ENCODE data around the gene GAL3ST2. TPM values are rescaled to one million over a fixed set of nuclear protein-coding genes. Genes with fewer than 3 reads are reported as not detected.
"Not testable (repeated sequence)": the region's sequence is repeated elsewhere in the genome, so short reads cannot be mapped to it uniquely, and the experiment has no call there.

Gene GAL3ST2
- total RNA-seq, 1 donor from 2014 or later: not detected

GRCh38 chr2:241754042-241754441 is 22.6 kb upstream of the GAL3ST2 start:
- H3K27ac ChIP-seq (ENCODE audit: low read depth, low read length): no peak overlapping the region
- H3K9ac ChIP-seq (ENCODE audit: low read depth in 1 of 3, low read length in 3 of 3): no peak overlapping the region
- peaks cover 0 to 2% (median 0%) of the 10 kb centered on the region in 3 donors for H3K4me1 ChIP-seq (ENCODE audit: control insufficient read depth in 3 of 3, insufficient read depth in 3 of 3, low read length in 3 of 3)
- no peaks in the 10 kb centered on the region for H3K27me3 ChIP-seq (ENCODE audit: control insufficient read depth in 3 of 3, insufficient read depth in 3 of 3, low read length in 3 of 3)
- no peak overlapping the region for H3K4me3 ChIP-seq (ENCODE audit: low read length in 3 of 3)
- peaks cover 52 to 64% (median 57%) of the 10 kb centered on the region in 3 donors for H3K36me3 ChIP-seq (ENCODE audit: control insufficient read depth in 3 of 3, insufficient read depth in 3 of 3, low read length in 3 of 3)
- H3K9me3 ChIP-seq (ENCODE audit: control insufficient read depth in 3 of 3, low read length in 3 of 3): no peaks in the 10 kb centered on the region

GRCh38 chr2:241755166-241755565 is 21.5 kb upstream of the GAL3ST2 start:
- Histone ChIP-seq H3K27me3 (ENCODE audit: control insufficient read depth in 3 of 3, insufficient read depth in 3 of 3, low read length in 3 of 3) (no peaks in the 10 kb centered on the region), H3K27ac (ENCODE audit: low read depth, low read length) (no peak overlapping the region), H3K9me3 (ENCODE audit: control insufficient read depth in 3 of 3, low read length in 3 of 3) (peaks cover 0 to under 1% (median 0%) of the 10 kb centered on the region in 3 donors), H3K4me1 (ENCODE audit: control insufficient read depth in 3 of 3, insufficient read depth in 3 of 3, low read length in 3 of 3) (peaks cover 0 to 2% (median 0%) of the 10 kb centered on the region in 3 donors), H3K9ac (ENCODE audit: low read depth in 1 of 3, low read length in 3 of 3) (no peak overlapping the region), H3K4me3 (ENCODE audit: low read length in 3 of 3) (no peak overlapping the region), H3K36me3 (ENCODE audit: control insufficient read depth in 3 of 3, insufficient read depth in 3 of 3, low read length in 3 of 3) (peaks cover 51 to 59% (median 52%) of the 10 kb centered on the region in 3 donors)

GRCh38 chr2:241755777-241756176 is 20.8 kb upstream of the GAL3ST2 start:
- Histone ChIP-seq H3K9me3 (ENCODE audit: control insufficient read depth in 3 of 3, low read length in 3 of 3) (peaks cover 0 to 4% (median 0%) of the 10 kb centered on the region in 3 donors), H3K4me3 (ENCODE audit: low read length in 3 of 3) (no peak overlapping the region), H3K36me3 (ENCODE audit: control insufficient read depth in 3 of 3, insufficient read depth in 3 of 3, low read length in 3 of 3) (peaks cover 54 to 65% (median 59%) of the 10 kb centered on the region in 3 donors), H3K27ac (ENCODE audit: low read depth, low read length) (no peak overlapping the region), H3K27me3 (ENCODE audit: control insufficient read depth in 3 of 3, insufficient read depth in 3 of 3, low read length in 3 of 3) (no peaks in the 10 kb centered on the region), H3K4me1 (ENCODE audit: control insufficient read depth in 3 of 3, insufficient read depth in 3 of 3, low read length in 3 of 3) (peaks cover 0 to 2% (median 0%) of the 10 kb centered on the region in 3 donors), H3K9ac (ENCODE audit: low read depth in 1 of 3, low read length in 3 of 3) (no peak overlapping the region)

- no peak overlapping the region for H3K4me3 ChIP-seq (ENCODE audit: low read length in 3 of 3)
- H3K4me1 ChIP-seq (ENCODE audit: control insufficient read depth in 3 of 3, insufficient read depth in 3 of 3, low read length in 3 of 3): no peaks in the 10 kb centered on the region
- no peak overlapping the region for H3K27ac ChIP-seq (ENCODE audit: low read depth, low read length)
- H3K36me3 ChIP-seq (ENCODE audit: control insufficient read depth in 3 of 3, insufficient read depth in 3 of 3, low read length in 3 of 3): peaks cover 43 to 52% (median 52%) of the 10 kb centered on the region in 3 donors
- peaks cover 0 to 4% (median 0%) of the 10 kb centered on the region in 3 donors for H3K9me3 ChIP-seq (ENCODE audit: control insufficient read depth in 3 of 3, low read length in 3 of 3)
- no peak overlapping the region for H3K9ac ChIP-seq (ENCODE audit: low read depth in 1 of 3, low read length in 3 of 3)
- H3K27me3 ChIP-seq (ENCODE audit: control insufficient read depth in 3 of 3, insufficient read depth in 3 of 3, low read length in 3 of 3): no peaks in the 10 kb centered on the region
These were observed 17.4 kb upstream of the GAL3ST2 start for GRCh38 chr2:241759067-241759807.

GRCh38 chr2:241759893-241760292 is 16.7 kb upstream of the GAL3ST2 start:
- not testable (repeated sequence) for H3K27ac ChIP-seq (ENCODE audit: low read depth, low read length); H3K4me3 ChIP-seq (ENCODE audit: low read length in 3 of 3); H3K27me3 ChIP-seq (ENCODE audit: control insufficient read depth in 3 of 3, insufficient read depth in 3 of 3, low read length in 3 of 3); H3K9ac ChIP-seq (ENCODE audit: low read depth in 1 of 3, low read length in 3 of 3); H3K4me1 ChIP-seq (ENCODE audit: control insufficient read depth in 3 of 3, insufficient read depth in 3 of 3, low read length in 3 of 3); H3K9me3 ChIP-seq (ENCODE audit: control insufficient read depth in 3 of 3, low read length in 3 of 3)
- H3K36me3 ChIP-seq (ENCODE audit: control insufficient read depth in 3 of 3, insufficient read depth in 3 of 3, low read length in 3 of 3): peaks cover 41 to 49% (median 46%) of the 10 kb centered on the region in 3 donors

GRCh38 chr2:241760301-241760771 is 16.3 kb upstream of the GAL3ST2 start:
- H3K4me1 ChIP-seq (ENCODE audit: control insufficient read depth in 3 of 3, insufficient read depth in 3 of 3, low read length in 3 of 3): no peaks in the 10 kb centered on the region

GRCh38 chr2:241762321-241762932 is 14.2 kb upstream of the GAL3ST2 start:
- H3K27ac ChIP-seq (ENCODE audit: low read depth, low read length): no peak overlapping the region
- no peak overlapping the region for H3K4me3 ChIP-seq (ENCODE audit: low read length in 3 of 3)
- H3K27me3 ChIP-seq (ENCODE audit: control insufficient read depth in 3 of 3, insufficient read depth in 3 of 3, low read length in 3 of 3): no peaks in the 10 kb centered on the region
- H3K9ac ChIP-seq (ENCODE audit: low read depth in 1 of 3, low read length in 3 of 3): no peak overlapping the region
- no peaks in the 10 kb centered on the region for H3K4me1 ChIP-seq (ENCODE audit: control insufficient read depth in 3 of 3, insufficient read depth in 3 of 3, low read length in 3 of 3)
- H3K36me3 ChIP-seq (ENCODE audit: control insufficient read depth in 3 of 3, insufficient read depth in 3 of 3, low read length in 3 of 3): peaks cover 23 to 32% (median 24%) of the 10 kb centered on the region in 3 donors
- peaks cover 0 to 4% (median 0%) of the 10 kb centered on the region in 3 donors for H3K9me3 ChIP-seq (ENCODE audit: control insufficient read depth in 3 of 3, low read length in 3 of 3)

More at GRCh38 chr2:241760301-241760771, 16.3 kb upstream of the GAL3ST2 start:
- H3K9me3 ChIP-seq (ENCODE audit: control insufficient read depth in 3 of 3, low read length in 3 of 3): peaks cover 0 to 4% (median 0%) of the 10 kb centered on the region in 3 donors
- no peaks in the 10 kb centered on the region for H3K27me3 ChIP-seq (ENCODE audit: control insufficient read depth in 3 of 3, insufficient read depth in 3 of 3, low read length in 3 of 3)
- H3K36me3 ChIP-seq (ENCODE audit: control insufficient read depth in 3 of 3, insufficient read depth in 3 of 3, low read length in 3 of 3): peaks cover 39 to 47% (median 43%) of the 10 kb centered on the region in 3 donors
- no peak overlapping the region for H3K27ac ChIP-seq (ENCODE audit: low read depth, low read length)
- H3K4me3 ChIP-seq (ENCODE audit: low read length in 3 of 3): no peak overlapping the region
- no peak overlapping the region for H3K9ac ChIP-seq (ENCODE audit: low read depth in 1 of 3, low read length in 3 of 3)

GRCh38 chr2:241762933-241763369 is 13.7 kb upstream of the GAL3ST2 start:
- Histone ChIP-seq H3K27ac (ENCODE audit: low read depth, low read length) (no peak overlapping the region), H3K36me3 (ENCODE audit: control insufficient read depth in 3 of 3, insufficient read depth in 3 of 3, low read length in 3 of 3) (peaks cover 22 to 32% (median 24%) of the 10 kb centered on the region in 3 donors), H3K9ac (ENCODE audit: low read depth in 1 of 3, low read length in 3 of 3) (no peak overlapping the region), H3K9me3 (ENCODE audit: control insufficient read depth in 3 of 3, low read length in 3 of 3) (peaks cover 0 to 4% (median 0%) of the 10 kb centered on the region in 3 donors), H3K4me1 (ENCODE audit: control insufficient read depth in 3 of 3, insufficient read depth in 3 of 3, low read length in 3 of 3) (no peaks in the 10 kb centered on the region), H3K4me3 (ENCODE audit: low read length in 3 of 3) (no peak overlapping the region), H3K27me3 (ENCODE audit: control insufficient read depth in 3 of 3, insufficient read depth in 3 of 3, low read length in 3 of 3) (no peaks in the 10 kb centered on the region)

GRCh38 chr2:241763551-241764274 is 12.9 kb upstream of the GAL3ST2 start:
- H3K36me3 ChIP-seq (ENCODE audit: control insufficient read depth in 3 of 3, insufficient read depth in 3 of 3, low read length in 3 of 3): peaks cover 21 to 32% (median 23%) of the 10 kb centered on the region in 3 donors
- peaks cover 0 to 4% (median 0%) of the 10 kb centered on the region in 3 donors for H3K9me3 ChIP-seq (ENCODE audit: control insufficient read depth in 3 of 3, low read length in 3 of 3)
- no peaks in the 10 kb centered on the region for H3K27me3 ChIP-seq (ENCODE audit: control insufficient read depth in 3 of 3, insufficient read depth in 3 of 3, low read length in 3 of 3)
- H3K27ac ChIP-seq (ENCODE audit: low read depth, low read length): no peak overlapping the region
- no peak overlapping the region for H3K4me3 ChIP-seq (ENCODE audit: low read length in 3 of 3)
- H3K9ac ChIP-seq (ENCODE audit: low read depth in 1 of 3, low read length in 3 of 3): no peak overlapping the region
- no peaks in the 10 kb centered on the region for H3K4me1 ChIP-seq (ENCODE audit: control insufficient read depth in 3 of 3, insufficient read depth in 3 of 3, low read length in 3 of 3)
